ELR (cell line): ENCODE data around the gene VPREB3.
A peak's percentile ranks its signal among the peaks of the same experiment; 100 is the strongest.

ENCODE experiments used
- DNase-seq: peaks from one replicate; pipeline ENCODE4 v3.0.0-alpha.2; 2015; ENCODE audit warnings: low read depth

VPREB3 gene

GRCh38 chr22:23754220-23754919 is at the start of gene VPREB3:
TSS of gene VPREB3 (minus strand) at chr22:23754425. CDS start at chr22:23754363, 62 bp downstream.
- no peak for DNase-seq

DNA sequence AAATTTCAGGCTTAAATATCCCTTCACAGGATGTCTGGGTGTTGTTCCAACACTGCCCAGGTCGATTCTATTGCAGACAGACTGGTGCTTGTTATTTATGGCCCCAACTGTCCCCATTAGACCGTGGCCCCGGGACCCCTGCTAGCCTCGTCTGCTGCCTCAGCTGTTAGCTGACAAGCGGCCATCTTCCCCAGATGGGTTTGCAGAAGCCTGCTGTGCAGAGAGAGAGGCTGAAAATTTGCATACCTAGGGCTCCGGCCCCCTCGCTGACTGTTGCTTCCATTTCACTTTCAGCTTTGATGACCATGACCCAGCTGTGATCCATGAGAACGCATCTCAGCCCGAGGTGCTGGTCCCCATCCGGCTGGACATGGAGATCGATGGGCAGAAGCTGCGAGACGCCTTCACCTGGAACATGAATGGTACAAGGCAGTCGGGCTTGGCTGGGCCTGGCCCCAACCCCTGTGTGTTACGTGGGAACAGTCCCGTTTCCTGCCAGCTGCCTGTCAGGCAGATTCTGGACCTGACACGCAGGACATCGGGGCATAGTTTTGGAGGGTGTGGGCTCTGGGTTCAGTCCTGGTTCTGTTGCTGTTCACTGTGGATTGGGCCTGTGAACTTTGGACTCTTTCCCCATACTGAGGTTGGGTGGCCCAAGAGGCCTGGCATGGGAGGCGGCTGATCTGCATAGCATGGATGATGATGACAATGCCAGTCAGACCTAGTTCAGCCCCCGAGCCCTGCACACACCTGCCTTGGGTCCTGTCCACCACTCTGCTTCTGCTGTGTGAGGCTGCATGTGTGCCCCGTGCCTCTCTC is 49.0 kb upstream of the VPREB3 start:
- DNase-seq = no peak

DNA sequence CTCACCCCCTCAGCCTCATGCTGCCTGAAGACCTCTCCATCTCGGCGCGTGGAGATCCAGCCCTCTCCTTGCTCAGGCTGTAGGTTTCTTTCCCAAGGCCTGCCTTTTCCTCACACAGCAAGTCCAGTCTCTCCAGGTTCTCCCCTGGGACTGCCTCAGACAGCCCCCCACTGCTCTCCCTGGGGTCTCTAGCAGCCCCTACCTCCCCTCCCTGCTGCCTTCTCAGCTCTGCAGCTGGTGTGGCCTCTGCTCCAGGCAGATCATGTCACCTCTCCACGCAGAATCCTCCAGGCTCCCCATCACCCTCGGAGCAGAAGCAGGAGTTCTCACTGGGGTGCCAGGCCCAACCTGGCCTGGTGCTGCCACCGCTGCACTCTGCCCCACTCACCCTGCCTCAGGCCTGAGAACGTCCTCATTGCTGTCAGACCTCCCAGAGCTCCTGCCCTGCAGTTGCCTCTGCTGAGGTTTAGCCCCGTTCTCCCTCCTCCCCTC is 47.7 kb upstream of the VPREB3 start:
- DNase-seq = no peak

- DNase-seq = no peak
Observed at GRCh38 chr22:23801238-23801821, 47.1 kb upstream of the VPREB3 start.

- DNase-seq = no peak
Observed at GRCh38 chr22:23800297-23801237, 46.3 kb upstream of the VPREB3 start.

GRCh38 chr22:23796461-23796860 is 42.2 kb upstream of the VPREB3 start:
- DNase-seq = no peak

DNA sequence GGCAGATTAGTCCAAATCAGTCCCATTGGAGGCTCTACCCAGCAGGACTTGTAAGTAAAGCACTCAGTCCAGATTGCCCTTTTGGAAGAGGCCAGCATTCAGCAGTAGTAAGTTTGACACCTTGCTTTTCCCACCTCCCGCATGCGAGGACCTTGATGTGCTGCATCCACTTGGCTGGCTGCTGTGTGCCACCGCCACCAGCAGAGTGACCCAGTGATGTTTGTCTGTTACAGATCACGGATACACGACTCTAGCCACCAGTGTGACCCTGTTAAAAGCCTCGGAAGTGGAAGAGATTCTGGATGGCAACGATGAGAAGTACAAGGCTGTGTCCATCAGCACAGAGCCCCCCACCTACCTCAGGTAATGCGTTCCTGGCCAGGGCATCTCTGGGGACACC is 39.1 kb upstream of the VPREB3 start:
- DNase-seq = no peak

GRCh38 chr22:23791738-23792645 is 37.8 kb upstream of the VPREB3 start:
- no peak for DNase-seq

GRCh38 chr22:23790819-23791737 is 36.9 kb upstream of the VPREB3 start:
- no peak for DNase-seq

GRCh38 chr22:23789638-23790037 is 35.4 kb upstream of the VPREB3 start:
- peak; percentile 22 for DNase-seq

GRCh38 chr22:23789121-23789520 is 34.9 kb upstream of the VPREB3 start:
- DNase-seq = no peak

- DNase-seq = no peak
Observed at GRCh38 chr22:23787910-23788309, 33.7 kb upstream of the VPREB3 start.

- no peak for DNase-seq
Observed at GRCh38 chr22:23787600-23787896, 33.3 kb upstream of the VPREB3 start.

DNA sequence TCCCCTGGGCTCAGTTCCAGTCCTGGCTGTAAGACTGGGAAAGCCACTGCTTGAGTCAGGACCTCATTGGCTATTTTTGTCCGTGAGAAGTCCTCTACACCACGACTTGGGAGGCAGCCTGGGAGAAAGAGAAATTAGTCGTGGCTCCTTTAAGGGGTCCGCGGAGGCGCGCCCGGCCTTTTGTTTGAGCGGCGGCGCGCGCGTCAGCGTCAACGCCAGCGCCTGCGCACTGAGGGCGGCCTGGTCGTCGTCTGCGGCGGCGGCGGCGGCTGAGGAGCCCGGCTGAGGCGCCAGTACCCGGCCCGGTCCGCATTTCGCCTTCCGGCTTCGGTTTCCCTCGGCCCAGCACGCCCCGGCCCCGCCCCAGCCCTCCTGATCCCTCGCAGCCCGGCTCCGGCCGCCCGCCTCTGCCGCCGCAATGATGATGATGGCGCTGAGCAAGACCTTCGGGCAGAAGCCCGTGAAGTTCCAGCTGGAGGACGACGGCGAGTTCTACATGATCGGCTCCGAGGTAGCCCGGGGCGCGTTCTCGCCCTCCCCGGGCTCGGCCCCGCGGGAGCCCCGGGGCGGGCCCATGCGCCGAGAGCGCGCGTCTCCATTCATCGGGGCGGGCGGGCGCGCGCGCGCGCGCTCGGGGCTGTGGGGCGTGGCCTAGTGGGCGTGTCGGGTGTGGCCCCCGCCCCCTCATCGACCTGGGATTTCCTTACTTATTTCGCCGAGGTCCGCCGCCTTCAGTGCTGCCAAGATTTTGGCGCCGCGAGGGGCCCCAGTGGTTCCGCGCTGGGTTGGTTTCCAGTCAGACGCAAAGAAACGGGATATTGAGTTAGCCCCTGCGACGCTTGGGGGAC is 32.8 kb upstream of the VPREB3 start, which contains the start of gene SMARCB1:
SMARCB1 (plus strand) TSS at position 215 of the 848 bp plus-strand sequence; CDS start at position 419, 204 bp downstream.
- DNase-seq = peak; percentile 93

DNA sequence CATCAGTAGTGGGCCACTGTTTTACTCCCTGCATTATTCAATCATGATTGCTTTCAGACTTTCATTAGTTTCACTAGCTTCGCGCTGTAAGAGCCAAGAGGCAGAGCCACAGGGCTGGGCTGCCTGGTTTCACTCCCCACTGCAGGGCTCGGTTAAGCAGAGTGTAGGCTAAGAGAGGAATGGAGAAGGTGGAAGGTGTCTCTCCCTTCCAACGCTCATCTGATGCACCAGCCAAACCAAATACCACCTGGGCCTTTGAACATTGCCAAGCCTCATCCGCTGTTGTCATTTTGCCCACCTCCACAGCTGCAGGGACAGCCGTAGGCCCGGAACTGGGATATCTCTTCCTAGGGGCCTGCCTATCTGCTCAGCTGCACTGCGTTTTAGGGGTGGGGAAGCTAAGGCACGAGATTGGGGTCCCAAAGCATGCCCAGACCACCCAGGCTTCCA is 32.1 kb upstream of the VPREB3 start:
- DNase-seq = no peak

- peak; percentile 75 for DNase-seq
Observed at GRCh38 chr22:23784215-23784732, 30.0 kb upstream of the VPREB3 start.

GRCh38 chr22:23783265-23784150 is 29.3 kb upstream of the VPREB3 start:
- no peak for DNase-seq
